Hepatocyte (in vitro differentiated cells): Measurements from ENCODE around the gene TFF1. TPM values are rescaled to one million over a fixed set of nuclear protein-coding genes. Genes with fewer than 3 reads are reported as not detected.

Experiments used
- DNase-seq: peaks from one replicate; pipeline ENCODE4 v3.0.0-alpha.2; 2016; ENCODE audit warnings: low spot score
- H2AFZ ChIP-seq: fragments of 200-600 bp; sonication (generic); 2 replicates; pipeline ENCODE4 v1.6.0; 2016; ENCODE audit warnings: antibody characterized with exemption, mild to moderate bottlenecking
- H3K27ac ChIP-seq: fragments of 200-600 bp; sonication (generic); 2 replicates; pipeline ENCODE4 v1.5.1; 2016; ENCODE audit warnings: mild to moderate bottlenecking
- H3K27me3 ChIP-seq: fragments of 200-600 bp; sonication (generic); 2 replicates; pipeline ENCODE4 v1.6.1; 2016
- H3K36me3 ChIP-seq: fragments of 200-600 bp; sonication (generic); replicated peaks from 2 replicates; pipeline ENCODE4 v1.5.1; 2016; ENCODE audit warnings: low read depth; ENCODE audit not compliant: insufficient read depth
- H3K4me1 ChIP-seq: fragments of 200-600 bp; sonication (generic); 2 replicates; pipeline ENCODE4 v1.5.1; 2016; ENCODE audit warnings: mild to moderate bottlenecking, moderate library complexity; ENCODE audit not compliant: insufficient read depth
- H3K4me2 ChIP-seq: fragments of 200-600 bp; sonication (generic); 2 replicates; pipeline ENCODE4 v1.6.0; 2016
- H3K4me3 ChIP-seq: fragments of 200-600 bp; sonication (generic); 2 replicates; pipeline ENCODE4 v1.5.1; 2016; ENCODE audit warnings: mild to moderate bottlenecking
- H3K79me2 ChIP-seq: fragments of 200-600 bp; sonication (generic); 2 replicates; pipeline ENCODE4 v1.6.0; 2017; ENCODE audit warnings: mild to moderate bottlenecking
- H3K9me2 ChIP-seq: fragments of 200-600 bp; sonication (generic); replicated peaks from 2 replicates; pipeline ENCODE4 v1.6.0; 2017; ENCODE audit warnings: mild to moderate bottlenecking; ENCODE audit not compliant: insufficient read depth
- H3K9me3 ChIP-seq: fragments of 200-600 bp; sonication (generic); 2 replicates; pipeline ENCODE4 v1.5.1; 2016; ENCODE audit warnings: low read depth, mild to moderate bottlenecking
- H4K20me1 ChIP-seq: fragments of 200-600 bp; sonication (generic); 2 replicates; pipeline ENCODE4 v1.6.0; 2016; ENCODE audit warnings: mild to moderate bottlenecking; ENCODE audit not compliant: insufficient read depth, poor library complexity, severe bottlenecking
- EZH2 ChIP-seq: fragments of 200-600 bp; sonication (generic); IDR thresholded peaks from 2 replicates; pipeline ENCODE4 v1.6.1; 2016; ENCODE audit warnings: antibody characterized with exemption, mild to moderate bottlenecking, borderline replicate concordance
- EZH2phosphoT487 ChIP-seq: fragments of 200-600 bp; sonication (generic); IDR thresholded peaks from one replicate; pipeline ENCODE4 v1.6.1; 2018; ENCODE audit warnings: antibody characterized with exemption, mild to moderate bottlenecking, low read depth, moderate library complexity; ENCODE audit not compliant: unreplicated experiment, severe bottlenecking
- WGBS: methylation state at CpG from one replicate; pipeline ENCODE4 v1.1.6; 2016; ENCODE audit warnings: low lambda C conversion rate; ENCODE audit errors: missing lambda C conversion rate; 5-methylcytosine and 5-hydroxymethylcytosine counted together
- polyA plus RNA-seq: library from polyadenylated mRNA; unstranded; fragments of >200 nt; fragmentation: Nextera tagmentation; extraction: Ambion mirVana; gene quantifications from 2 replicates; pipeline ENCODE4 v1.2.1, GENCODE V29; 2016
- total RNA-seq: library from RNA; depleted of rRNA; stranded (reverse); fragments of >200 nt; gene quantifications from 2 replicates; pipeline ENCODE4 v1.2.3, GENCODE V29; 2014
- TF ChIP-seq, protein P1 (sequence below): fragments of 200-600 bp; sonication (generic); IDR thresholded peaks from 2 replicates; pipeline ENCODE4 v1.5.1; 2016; ENCODE audit warnings: antibody characterized with exemption, mild to moderate bottlenecking; ENCODE audit not compliant: poor library complexity

TFF1 gene
- total and polyA plus RNA-seq, 2 experiments from 2014 or later: 57.4 to 140 TPM

DNA sequence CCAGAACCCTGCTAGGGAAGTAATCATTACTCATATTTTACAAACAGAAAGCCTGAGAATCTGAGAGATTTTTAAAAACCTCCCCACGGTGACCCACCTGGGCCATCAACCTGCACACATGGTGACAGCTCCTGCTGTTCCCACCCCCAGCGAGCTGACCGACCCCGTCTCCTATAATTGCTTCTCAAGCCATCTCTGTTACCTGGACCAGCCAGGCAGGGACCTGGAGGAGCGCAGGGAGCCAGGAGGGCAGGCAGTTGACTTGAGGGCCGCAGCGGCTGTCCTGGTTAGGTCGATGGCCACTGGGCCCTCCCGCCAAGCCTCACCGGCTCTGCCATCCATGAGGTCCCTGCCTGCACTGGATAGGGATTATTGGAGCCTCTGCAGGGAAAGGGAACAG, 23.2 kb downstream of the TFF1 start:
- peaks cover 5% of the 10 kb centered on the region for H3K4me1 ChIP-seq
- no peaks in the 10 kb centered on the region for H3K79me2 ChIP-seq
- WGBS: 87% methylated on average over 10 of the region's 10 CpGs
- no peaks in the 10 kb centered on the region for H3K9me3 ChIP-seq
- H3K27ac ChIP-seq: no peak overlapping the region
- TF ChIP-seq EZH2 (no peak), EZH2phosphoT487 (no peak)
- TF ChIP-seq, protein P1, sequence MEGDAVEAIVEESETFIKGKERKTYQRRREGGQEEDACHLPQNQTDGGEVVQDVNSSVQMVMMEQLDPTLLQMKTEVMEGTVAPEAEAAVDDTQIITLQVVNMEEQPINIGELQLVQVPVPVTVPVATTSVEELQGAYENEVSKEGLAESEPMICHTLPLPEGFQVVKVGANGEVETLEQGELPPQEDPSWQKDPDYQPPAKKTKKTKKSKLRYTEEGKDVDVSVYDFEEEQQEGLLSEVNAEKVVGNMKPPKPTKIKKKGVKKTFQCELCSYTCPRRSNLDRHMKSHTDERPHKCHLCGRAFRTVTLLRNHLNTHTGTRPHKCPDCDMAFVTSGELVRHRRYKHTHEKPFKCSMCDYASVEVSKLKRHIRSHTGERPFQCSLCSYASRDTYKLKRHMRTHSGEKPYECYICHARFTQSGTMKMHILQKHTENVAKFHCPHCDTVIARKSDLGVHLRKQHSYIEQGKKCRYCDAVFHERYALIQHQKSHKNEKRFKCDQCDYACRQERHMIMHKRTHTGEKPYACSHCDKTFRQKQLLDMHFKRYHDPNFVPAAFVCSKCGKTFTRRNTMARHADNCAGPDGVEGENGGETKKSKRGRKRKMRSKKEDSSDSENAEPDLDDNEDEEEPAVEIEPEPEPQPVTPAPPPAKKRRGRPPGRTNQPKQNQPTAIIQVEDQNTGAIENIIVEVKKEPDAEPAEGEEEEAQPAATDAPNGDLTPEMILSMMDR: no peak
- no peak for DNase-seq
- no peak overlapping the region for H3K4me2 ChIP-seq
- H3K9me2 ChIP-seq: no peaks in the 10 kb centered on the region
- H4K20me1 ChIP-seq: no peaks in the 10 kb centered on the region
- no peaks in the 10 kb centered on the region for H3K27me3 ChIP-seq
- no peaks in the 10 kb centered on the region for H3K36me3 ChIP-seq
- H2AFZ ChIP-seq: no peak overlapping the region
- no peak overlapping the region for H3K4me3 ChIP-seq

DNA sequence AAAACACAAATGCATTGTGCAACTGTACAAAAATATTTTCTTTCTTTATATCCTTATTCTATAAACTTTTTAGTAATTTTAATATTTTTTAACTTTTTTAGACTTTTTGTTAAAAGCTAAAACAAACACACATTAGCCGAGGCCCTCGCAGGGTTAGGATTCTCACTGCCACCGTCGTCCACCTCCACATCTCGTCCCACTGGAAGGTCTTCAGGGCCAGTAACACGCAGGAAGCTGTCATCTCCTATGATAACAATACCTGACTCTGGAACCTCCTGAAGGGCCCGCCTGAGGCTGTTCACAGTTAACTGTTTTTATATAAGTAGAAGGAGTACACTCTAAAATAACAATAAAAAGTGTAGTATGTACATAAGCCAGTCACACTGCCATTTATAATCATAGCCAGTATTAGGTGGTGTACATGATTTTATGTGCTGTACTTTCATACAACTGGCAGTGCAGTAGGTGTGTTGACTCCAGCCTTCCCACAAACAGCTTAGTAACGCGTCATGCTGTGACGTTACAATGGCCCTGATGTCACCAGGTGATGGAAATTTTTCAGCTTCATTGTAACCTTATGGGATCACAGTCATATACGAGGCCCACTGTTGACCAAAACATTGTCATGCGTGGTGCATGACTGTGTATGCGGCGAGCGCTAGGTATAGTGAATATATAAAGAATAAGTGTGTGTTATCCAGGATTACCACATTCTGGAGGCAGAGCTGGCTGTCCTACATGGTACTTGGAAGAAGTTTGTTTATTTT, 24.4 kb downstream of the TFF1 start:
- Histone ChIP-seq H3K27me3 (no peaks in the 10 kb centered on the region), H3K9me3 (no peaks in the 10 kb centered on the region), H3K79me2 (no peaks in the 10 kb centered on the region), H3K4me1 (peaks cover 6% of the 10 kb centered on the region), H3K4me2 (no peak overlapping the region), H3K9me2 (no peaks in the 10 kb centered on the region), H2AFZ (no peak overlapping the region), H3K27ac (no peak overlapping the region), H3K36me3 (no peaks in the 10 kb centered on the region), H3K4me3 (no peak overlapping the region), H4K20me1 (no peaks in the 10 kb centered on the region)
- no peak for DNase-seq
- WGBS: 93% methylated on average over 15 of the region's 15 CpGs
- TF ChIP-seq EZH2 (no peak), EZH2phosphoT487 (no peak)
- TF ChIP-seq, protein P1: no peak

DNA sequence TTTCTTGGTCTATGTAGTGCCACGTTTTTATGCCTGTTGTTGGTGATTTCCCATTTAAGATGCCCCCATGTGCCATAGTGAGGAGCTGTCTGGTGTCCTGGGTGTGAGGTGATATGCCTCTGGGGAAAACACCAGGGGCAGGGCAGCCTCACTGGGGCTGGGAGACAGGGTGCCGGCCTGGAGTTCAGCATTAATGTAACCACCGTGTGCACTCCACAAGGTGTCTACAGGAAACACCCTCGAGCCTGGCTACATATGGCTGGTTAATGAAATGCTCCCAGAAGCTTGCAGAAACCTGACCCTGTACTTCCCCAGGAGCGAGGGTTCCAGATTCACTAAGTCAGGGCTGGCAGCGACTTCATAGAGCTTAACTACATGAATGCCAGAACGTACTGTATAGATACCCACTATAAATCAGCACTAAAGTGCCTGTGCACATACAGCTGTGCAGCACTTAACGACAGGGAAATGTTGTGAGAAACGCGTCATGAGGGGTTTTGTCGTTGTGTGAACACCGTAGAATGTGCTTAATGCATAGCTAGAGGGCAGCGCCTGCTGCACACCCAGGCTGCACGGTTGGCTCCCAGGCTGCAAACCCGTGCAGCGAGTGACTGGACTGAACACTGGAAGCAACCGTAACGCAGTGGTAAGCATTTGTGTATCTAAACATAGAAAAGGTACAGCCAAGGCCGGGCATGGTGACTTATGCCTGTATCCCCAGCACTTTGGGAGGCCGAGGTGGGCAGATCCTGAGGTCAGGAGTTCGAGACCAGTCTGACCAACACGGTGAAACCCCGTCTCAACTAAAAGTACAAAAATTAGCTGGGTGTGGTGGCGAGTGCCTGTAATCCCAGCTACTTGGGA, 25.9 kb downstream of the TFF1 start:
- Histone ChIP-seq H3K9me3 (no peaks in the 10 kb centered on the region), H3K27me3 (no peaks in the 10 kb centered on the region), H4K20me1 (no peaks in the 10 kb centered on the region), H2AFZ (no peak overlapping the region), H3K36me3 (no peaks in the 10 kb centered on the region), H3K4me3 (no peak overlapping the region), H3K9me2 (no peaks in the 10 kb centered on the region), H3K4me2 (no peak overlapping the region), H3K4me1 (peaks cover 6% of the 10 kb centered on the region), H3K79me2 (no peaks in the 10 kb centered on the region), H3K27ac (no peak overlapping the region)
- no peak for DNase-seq
- TF ChIP-seq, protein P1: no peak
- TF ChIP-seq EZH2 (no peak), EZH2phosphoT487 (no peak)
- WGBS: 82% methylated on average over 24 of the region's 24 CpGs
